ENCODE results near the gene CCNA1.

The CCNA1 gene

GRCh38 chr13:36432106-36432544 lies at the start of gene CCNA1:
TSS of gene CCNA1 (plus strand) at chr13:36432495. CDS start at chr13:36433057, 562 bp downstream.
- no peak for DNase-seq

- DNase-seq: no peak
Measured at GRCh38 chr13:36385489-36385888, 46.8 kb upstream of the CCNA1 start.

GRCh38 chr13:36395280-36395679 lies 37.0 kb upstream of the CCNA1 start:
- peak; percentile 1 for DNase-seq

DNA sequence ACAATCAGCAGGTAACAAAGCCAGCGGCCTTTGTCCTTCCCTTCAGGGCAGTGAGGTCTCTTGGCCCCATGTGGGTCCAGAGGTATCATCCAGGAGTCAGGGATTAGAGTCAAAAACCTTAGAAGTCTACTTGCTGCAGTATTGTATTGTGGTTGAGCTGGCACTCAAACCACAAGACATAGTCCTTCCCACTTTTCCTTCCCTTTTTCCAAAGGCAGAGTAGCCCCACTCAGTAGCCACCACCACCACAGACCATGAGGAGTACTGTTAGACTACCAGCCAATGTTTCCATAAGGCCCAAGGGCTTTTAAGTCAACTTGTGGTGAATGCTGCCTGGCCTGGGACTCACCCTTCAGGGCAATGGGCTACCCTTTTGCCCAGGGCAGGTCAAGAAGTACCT lies 27.1 kb upstream of the CCNA1 start:
- no peak for DNase-seq

DNA sequence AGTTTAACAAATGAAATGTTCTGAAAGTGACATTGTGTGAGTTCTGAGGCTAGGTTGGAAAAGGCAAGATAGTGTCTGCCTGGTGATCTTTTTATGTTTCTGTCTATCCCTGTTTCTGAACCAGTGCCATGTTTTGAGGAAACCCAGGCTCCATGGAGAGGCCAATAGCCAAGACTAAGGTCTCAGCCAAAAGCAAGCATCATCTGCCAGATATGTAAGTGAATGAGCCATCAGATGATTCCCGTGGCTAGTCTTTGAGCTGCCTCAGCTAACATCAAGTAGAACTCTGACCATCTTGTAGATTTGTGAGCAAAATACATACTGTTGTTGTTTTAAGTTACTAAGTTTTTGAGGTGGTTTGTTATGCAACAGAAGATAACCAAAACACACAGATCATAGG lies 19.6 kb upstream of the CCNA1 start:
- no peak for DNase-seq

DNA sequence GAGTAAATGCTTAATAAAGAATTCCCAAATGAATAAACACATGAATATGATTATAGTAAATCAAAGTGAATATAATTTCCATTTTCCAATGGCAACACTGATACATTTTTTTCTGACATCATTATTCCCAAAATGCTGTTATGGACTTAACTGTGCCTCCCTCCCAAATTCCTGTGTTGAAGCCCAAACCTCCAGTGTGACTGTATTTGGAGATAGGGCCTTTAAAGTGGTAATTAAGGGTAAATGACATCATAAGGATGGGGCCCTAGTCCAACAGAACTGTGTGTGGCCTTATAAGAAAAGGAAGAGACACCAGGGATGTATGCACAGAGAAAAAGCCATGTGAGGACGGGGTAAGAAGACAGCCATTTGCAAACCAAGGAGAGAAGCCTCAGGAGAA lies 19.1 kb upstream of the CCNA1 start:
- no peak for DNase-seq

DNA sequence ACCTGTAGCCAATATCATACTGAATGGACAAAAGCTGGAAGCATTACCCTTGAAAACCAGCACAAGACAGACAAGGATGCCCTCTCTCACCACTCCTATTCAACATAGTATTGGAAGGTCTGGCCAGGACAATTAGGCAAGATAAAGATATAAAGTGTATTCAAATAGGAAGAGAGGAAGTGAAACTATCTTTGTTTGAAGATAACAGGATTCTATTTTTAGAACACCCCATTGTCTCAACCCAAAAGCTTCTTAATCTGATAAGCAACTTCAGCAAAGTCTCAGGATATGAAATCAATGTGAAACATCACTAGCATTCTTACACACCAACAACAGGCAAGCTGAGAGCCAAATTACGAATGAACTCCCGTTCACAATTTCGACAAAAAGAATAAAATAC lies 17.8 kb upstream of the CCNA1 start:
- DNase-seq: no peak

- DNase-seq: no peak
Measured at GRCh38 chr13:36417331-36417730, 15.0 kb upstream of the CCNA1 start.

- no peak for DNase-seq
Measured at GRCh38 chr13:36418022-36418805, 14.1 kb upstream of the CCNA1 start.

DNA sequence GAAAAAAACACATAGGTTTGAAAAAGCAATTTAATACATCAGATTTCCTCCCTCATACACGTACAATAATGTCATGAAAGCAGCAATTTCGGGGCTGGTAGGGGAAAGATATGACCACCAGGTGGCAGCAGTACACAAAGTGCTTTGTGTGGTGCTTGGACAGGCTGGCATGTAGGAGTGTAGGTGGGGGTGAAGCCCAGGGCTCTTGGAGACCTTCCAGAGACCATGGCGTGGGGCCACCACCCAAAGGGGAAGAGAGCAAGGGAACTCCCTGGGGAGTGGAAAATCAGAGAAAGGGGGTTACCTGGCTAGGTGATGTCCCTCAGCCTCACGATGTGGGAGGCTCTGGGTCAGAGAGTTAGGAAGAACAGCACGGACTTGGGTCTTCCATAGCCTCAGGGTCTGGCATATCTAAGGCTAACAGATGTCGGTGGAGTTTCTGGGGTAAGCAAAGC lies 11.8 kb upstream of the CCNA1 start:
- DNase-seq: peak; percentile 59

DNA sequence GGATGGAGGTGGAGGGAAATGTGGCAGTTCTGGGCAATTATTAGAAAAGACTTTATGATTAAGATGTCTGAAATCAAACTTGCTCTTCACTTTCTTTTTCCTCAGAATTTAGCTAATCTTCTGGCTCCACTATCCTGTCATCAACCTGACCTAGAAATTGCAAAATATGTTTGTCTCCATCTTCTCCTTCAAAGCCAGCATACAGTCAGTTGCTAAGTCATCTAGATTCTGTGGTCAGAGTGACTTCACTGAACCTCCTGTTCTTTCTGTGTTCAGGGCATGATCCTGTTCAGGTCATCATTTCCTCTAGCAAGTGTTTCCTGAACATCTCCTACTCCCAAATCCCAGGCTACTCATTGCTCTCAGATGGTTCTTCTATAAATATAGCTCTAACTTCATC lies 10.8 kb upstream of the CCNA1 start:
- DNase-seq: no peak

DNA sequence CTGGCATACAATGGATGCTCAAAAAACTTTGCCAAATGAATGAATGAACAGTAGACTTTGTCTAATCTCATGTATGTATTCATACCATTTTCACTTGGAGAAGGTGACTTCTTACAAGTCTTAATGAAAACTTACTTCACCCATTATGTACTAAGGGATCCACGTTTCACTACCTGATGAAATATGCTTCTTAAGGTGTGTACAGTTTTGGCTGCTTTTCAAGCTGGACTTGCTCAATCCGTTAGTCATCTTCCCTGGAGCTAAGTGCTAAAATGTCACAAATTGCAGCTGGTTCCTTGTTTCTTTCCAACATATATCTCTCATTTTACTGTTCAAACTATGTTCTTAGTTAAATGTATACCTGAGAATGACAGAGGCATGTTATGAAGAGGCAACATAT lies 4.2 kb upstream of the CCNA1 start:
- no peak for DNase-seq

- DNase-seq: no peak
Measured at GRCh38 chr13:36430247-36431203, 1.8 kb upstream of the CCNA1 start.

DNA sequence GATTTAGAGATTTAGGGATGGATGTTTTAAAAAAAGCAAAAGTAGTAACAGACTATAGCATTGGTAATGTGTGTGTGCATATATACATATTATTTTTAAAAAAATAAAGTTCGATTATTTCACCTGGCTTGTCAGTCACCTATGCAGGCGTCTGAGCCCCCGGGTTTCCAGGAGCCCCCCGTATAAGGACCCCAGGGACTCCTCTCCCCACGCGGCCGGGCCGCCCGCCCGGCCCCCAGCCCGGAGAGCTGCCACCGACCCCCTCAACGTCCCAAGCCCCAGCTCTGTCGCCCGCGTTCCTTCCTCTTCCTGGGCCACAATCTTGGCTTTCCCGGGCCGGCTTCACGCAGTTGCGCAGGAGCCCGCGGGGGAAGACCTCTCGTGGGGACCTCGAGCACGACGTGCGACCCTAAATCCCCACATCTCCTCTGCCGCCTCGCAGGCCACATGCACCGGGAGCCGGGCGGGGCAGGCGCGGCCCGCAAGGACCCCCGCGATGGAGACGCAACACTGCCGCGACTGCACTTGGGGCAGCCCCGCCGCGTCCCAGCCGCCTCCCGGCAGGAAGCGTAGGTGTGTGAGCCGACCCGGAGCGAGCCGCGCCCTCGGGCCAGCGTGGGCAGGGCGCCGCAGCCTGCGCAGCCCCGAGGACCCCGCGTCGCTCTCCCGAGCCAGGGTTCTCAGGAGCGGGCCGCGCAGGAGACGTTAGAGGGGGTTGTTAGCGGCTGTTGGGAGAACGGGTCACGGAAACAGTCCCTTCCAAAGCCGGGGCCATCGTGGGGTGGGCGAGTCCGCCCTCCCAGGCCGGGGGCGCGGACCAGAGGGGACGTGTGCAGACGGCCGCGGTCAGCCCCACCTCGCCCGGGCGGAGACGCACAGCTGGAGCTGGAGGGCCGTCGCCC lies 840 bp upstream of the CCNA1 start:
- DNase-seq: no peak

GRCh38 chr13:36436811-36437210 lies 4.5 kb downstream of the CCNA1 start:
- no peak for DNase-seq

GRCh38 chr13:36438594-36439483 lies 6.5 kb downstream of the CCNA1 start:
- DNase-seq: no peak

- DNase-seq: no peak
Measured at GRCh38 chr13:36445278-36445677, 13.0 kb downstream of the CCNA1 start.

GRCh38 chr13:36445891-36446351 lies 13.6 kb downstream of the CCNA1 start:
- DNase-seq: no peak

DNA sequence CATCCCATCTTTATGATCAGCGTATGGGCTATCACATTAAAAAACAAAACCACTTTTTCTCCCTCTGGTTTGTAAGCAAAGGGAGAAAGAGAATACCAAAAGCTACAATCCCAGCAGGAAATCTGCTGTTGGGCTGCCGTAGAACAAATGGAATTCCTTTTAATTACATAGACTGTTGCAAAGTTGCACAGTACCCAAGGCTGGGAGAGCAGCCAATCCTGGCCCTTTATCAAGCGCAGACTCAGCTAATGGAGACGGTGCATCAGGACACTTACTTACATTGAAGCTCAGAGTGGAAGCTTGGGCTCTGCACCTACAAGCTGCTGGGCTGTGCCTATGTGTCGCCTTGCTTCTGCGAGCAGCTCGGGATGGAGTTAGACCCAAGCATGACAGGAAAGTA lies 15.2 kb downstream of the CCNA1 start:
- DNase-seq: no peak

DNA sequence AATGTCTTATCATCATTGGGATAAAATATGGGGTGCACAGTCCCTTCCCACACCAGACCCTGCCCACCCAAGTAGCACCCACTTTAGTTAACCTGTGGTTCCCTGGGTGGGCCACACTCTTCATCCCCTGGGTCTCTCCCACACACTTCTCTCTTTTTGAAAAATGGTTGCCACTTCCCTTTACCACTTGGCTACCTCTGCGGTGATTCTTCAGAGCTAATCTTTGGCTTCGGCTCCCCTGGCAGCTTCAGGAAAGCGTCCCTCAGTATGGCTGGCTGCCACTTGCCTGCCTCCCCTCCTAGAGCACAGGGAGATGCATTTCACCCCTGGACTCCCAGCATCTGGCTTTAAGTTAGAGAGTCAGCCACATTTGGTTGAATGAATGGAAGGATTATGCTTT lies 18.2 kb downstream of the CCNA1 start:
- no peak for DNase-seq

DNA sequence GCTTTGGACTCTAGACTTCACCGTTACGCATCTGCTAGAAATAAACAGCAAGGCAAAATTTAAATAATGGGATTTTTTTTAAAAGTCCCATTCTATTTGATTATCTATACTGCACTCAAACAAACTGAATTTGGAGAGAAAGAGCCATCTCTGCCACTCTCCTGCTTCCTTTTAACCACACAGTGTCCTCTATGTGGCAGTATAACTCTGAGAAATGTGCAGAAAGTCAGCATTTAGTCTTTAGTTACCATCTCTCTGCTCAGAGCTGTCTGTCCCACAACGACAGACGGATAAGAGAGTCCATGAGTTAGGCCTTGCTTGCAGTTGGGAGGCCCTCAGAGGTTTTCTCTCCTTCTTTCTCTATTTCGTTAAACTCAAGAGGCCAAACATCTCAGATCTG lies 21.2 kb downstream of the CCNA1 start:
- DNase-seq: no peak

DNA sequence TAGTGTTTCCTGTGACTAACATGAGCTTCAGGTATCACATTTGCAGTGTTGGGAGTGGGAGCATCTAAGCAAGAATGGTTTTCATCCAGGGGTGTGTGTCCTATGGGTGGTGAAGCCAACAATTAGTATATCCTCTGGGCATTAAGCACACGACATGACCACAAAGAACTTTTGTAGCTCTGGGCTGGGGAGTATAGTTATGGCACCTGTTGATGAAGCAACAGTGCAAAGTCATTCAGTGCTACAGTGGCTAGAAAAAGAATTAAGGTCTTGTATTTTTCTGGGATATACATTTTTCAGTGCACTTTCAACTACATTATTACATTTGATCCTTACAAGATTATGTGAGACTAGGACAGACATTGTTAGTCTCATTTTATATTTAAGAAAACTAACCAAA lies 21.8 kb downstream of the CCNA1 start:
- no peak for DNase-seq
